MM.1S (cell line): ENCODE data around the gene CASTOR2.

Experiments
- EZH2phosphoT487 ChIP-seq: fragments of 300-600 bp; sonication (generic); IDR thresholded peaks from 2 replicates; pipeline ENCODE4 v1.6.1; 2018; ENCODE audit warnings: antibody characterized with exemption, low read length
- TF ChIP-seq, protein P1 (sequence below): fragments of 300-600 bp; sonication (generic); IDR thresholded peaks from 2 replicates; pipeline ENCODE4 v1.5.1; 2016; ENCODE audit warnings: antibody characterized with exemption, low read length, mixed read lengths

DNA sequence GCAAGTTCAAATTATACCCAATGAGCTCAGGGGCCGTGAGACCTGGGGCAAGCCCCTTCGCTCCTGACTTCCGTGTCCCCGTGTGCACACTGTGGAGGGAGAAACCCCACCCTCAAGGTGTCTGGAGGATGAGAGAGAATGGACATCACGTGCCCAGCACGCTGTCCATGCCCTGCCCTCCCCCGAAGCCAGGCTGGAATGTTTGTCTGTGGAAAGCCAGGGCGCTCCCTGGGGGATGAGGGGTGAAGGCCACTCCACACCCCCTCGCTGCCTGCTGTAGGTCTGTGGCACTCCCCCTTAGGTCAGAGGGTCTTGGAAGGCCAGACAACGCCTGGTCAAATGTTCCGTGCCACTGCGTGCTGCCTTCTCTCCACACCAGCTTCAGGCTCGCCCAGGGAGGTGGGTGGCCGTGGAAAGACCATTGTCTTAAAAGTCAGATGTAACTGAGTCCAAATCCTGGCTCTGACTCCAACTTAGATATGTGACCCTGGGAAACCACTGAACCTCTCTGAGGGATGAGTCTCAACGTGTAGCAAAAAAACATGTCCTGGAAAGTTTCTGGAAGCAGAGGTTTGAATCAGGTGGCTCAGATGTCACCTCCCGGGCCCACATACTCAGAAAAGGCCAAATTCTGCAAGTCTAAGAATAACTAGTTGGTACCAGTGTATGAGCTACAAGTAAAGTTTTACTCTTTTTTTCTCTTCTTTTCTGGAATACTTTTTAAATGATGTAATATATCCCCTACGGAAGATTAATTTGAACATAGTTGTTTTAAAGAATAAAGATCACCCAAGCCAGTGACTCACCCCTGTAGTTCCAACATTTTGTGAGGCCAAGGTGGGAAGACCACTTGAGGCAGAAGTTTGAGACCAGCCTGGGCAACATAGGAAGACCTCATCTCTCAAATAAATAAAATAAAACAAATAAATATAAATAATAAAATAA lies 84.2 kb downstream of the CASTOR2 start:
- TF ChIP-seq, protein P1, sequence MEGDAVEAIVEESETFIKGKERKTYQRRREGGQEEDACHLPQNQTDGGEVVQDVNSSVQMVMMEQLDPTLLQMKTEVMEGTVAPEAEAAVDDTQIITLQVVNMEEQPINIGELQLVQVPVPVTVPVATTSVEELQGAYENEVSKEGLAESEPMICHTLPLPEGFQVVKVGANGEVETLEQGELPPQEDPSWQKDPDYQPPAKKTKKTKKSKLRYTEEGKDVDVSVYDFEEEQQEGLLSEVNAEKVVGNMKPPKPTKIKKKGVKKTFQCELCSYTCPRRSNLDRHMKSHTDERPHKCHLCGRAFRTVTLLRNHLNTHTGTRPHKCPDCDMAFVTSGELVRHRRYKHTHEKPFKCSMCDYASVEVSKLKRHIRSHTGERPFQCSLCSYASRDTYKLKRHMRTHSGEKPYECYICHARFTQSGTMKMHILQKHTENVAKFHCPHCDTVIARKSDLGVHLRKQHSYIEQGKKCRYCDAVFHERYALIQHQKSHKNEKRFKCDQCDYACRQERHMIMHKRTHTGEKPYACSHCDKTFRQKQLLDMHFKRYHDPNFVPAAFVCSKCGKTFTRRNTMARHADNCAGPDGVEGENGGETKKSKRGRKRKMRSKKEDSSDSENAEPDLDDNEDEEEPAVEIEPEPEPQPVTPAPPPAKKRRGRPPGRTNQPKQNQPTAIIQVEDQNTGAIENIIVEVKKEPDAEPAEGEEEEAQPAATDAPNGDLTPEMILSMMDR, result no peak
- TF ChIP-seq EZH2phosphoT487, result no peak
